ENCODE data around the gene LPP. TPM values are rescaled to one million over a fixed set of nuclear protein-coding genes. Genes with fewer than 3 reads are reported as not detected.

LPP gene
- total RNA-seq, 4 donors from 2014 or later, result 109 to 170 (median 132) TPM

GRCh38 chr3:188335656-188336055 is 181.7 kb downstream of the LPP start:
- H3K36me3 ChIP-seq, result no peaks in the 10 kb centered on the region
- no peak overlapping the region for H3K4me3 ChIP-seq
- no peaks in the 10 kb centered on the region for H3K4me1 ChIP-seq
- DNase-seq, result no peak
- no peak overlapping the region for H3K27ac ChIP-seq
- H3K27me3 ChIP-seq, result no peaks in the 10 kb centered on the region
- TF ChIP-seq CTCF (IDR thresholded peaks at IDR 0.05) (no peak), POLR2A (IDR thresholded peaks at IDR 0.05) (no peak)
- no peaks in the 10 kb centered on the region for H3K9me3 ChIP-seq

GRCh38 chr3:188336178-188336577 is 182.2 kb downstream of the LPP start:
- Histone ChIP-seq H3K9me3 (no peaks in the 10 kb centered on the region), H3K4me1 (no peaks in the 10 kb centered on the region), H3K27me3 (no peaks in the 10 kb centered on the region), H3K36me3 (no peaks in the 10 kb centered on the region), H3K4me3 (no peak overlapping the region), H3K27ac (no peak overlapping the region)
- TF ChIP-seq CTCF (IDR thresholded peaks at IDR 0.05) (no peak), POLR2A (IDR thresholded peaks at IDR 0.05) (no peak)
- DNase-seq, result no peak

- Histone ChIP-seq H3K27me3 (no peaks in the 10 kb centered on the region), H3K36me3 (no peaks in the 10 kb centered on the region), H3K4me1 (peaks cover 0 to 5% (median 0%) of the 10 kb centered on the region in 4 donors), H3K27ac (no peak overlapping the region), H3K9me3 (no peaks in the 10 kb centered on the region), H3K4me3 (no peak overlapping the region)
- TF ChIP-seq POLR2A (IDR thresholded peaks at IDR 0.05) (no peak), CTCF (IDR thresholded peaks at IDR 0.05) (no peak)
- no peak for DNase-seq
Observed at GRCh38 chr3:188337232-188337631, 183.3 kb downstream of the LPP start.

GRCh38 chr3:188338086-188338485 is 184.1 kb downstream of the LPP start:
- Histone ChIP-seq H3K36me3 (no peaks in the 10 kb centered on the region), H3K27ac (no peak overlapping the region), H3K4me1 (peaks cover 0 to 5% (median 0%) of the 10 kb centered on the region in 4 donors), H3K9me3 (no peaks in the 10 kb centered on the region), H3K27me3 (no peaks in the 10 kb centered on the region), H3K4me3 (no peak overlapping the region)
- no peak for DNase-seq
- TF ChIP-seq CTCF (IDR thresholded peaks at IDR 0.05) (no peak), POLR2A (IDR thresholded peaks at IDR 0.05) (no peak)

GRCh38 chr3:188339410-188340295 is 185.7 kb downstream of the LPP start:
- Histone ChIP-seq H3K4me3 (peak overlapping the region in 1 of 4 donors; percentile 2), H3K36me3 (no peaks in the 10 kb centered on the region), H3K9me3 (no peaks in the 10 kb centered on the region), H3K4me1 (peaks cover 0 to 5% (median 0%) of the 10 kb centered on the region in 4 donors), H3K27ac (peak overlapping the region in 2 of 4 donors; percentile 22 to 28), H3K27me3 (no peaks in the 10 kb centered on the region)
- TF ChIP-seq CTCF (IDR thresholded peaks at IDR 0.05) (no peak), POLR2A (IDR thresholded peaks at IDR 0.05) (no peak)
- DNase-seq, result no peak

All from Peyer's patch (tissue), 4 donors.